ENCODE data around the gene MMRN2. TPM values are rescaled to one million over a fixed set of nuclear protein-coding genes. Genes with fewer than 3 reads are reported as not detected.

Gene MMRN2
- total and polyA plus RNA-seq, 12 donors: 9.5 to 44.2 (median 28.4) TPM

- Histone ChIP-seq H3K9me3 (replicated peaks in 1 of 3) (no peaks in the 10 kb centered on the region), H3K4me3 (peak within 1 kb of the TSS in 1 of 4 donors; percentile 74), H3K4me1 (replicated peaks in 1 of 2) (peaks cover 33 to 55% of the 10 kb centered on the region in 2 donors), H3K36me3 (replicated peaks in 1 of 2) (no peaks in the 10 kb centered on the region), H3K27me3 (no peaks in the 10 kb centered on the region), H3K27ac (peak within 1 kb of the TSS in 3 of 5 donors; percentile 96 to 98 (median 97))
- no peak for TF ChIP-seq CTCF (IDR thresholded peaks at IDR 0.05)
- TF ChIP-seq POLR2A (IDR thresholded peaks at IDR 0.05): peak in 1 of 2 donors; percentile 19
- intact Hi-C loops (cut with DNase I): no loop called here
- DNase-seq: peak in 5 of 7 donors; percentile 22 to 60 (median 42)
- 45 to 57% (median 53%) methylated on average over 4 to 59 of the region's 59 CpGs for WGBS, 4 donors
Observed at GRCh38 chr10:86968271-86968993, 11.0 kb upstream of the MMRN2 start, which contains the start of gene ADIRF. Gene ADIRF, plus strand, starts transcription at chr10:86968482. Its CDS starts 63 bp downstream, at chr10:86968545.

GRCh38 chr10:86967481-86967941 is 10.1 kb upstream of the MMRN2 start:
- H3K4me3 ChIP-seq: peak overlapping the region in 1 of 4 donors; percentile 74
- intact Hi-C loops (cut with DNase I): no loop called here
- WGBS, 4 donors: 79 to 91% (median 86%) methylated on average over 6 to 7 of the region's 7 CpGs
- H3K9me3 ChIP-seq (replicated peaks in 1 of 3): no peaks in the 10 kb centered on the region
- H3K27me3 ChIP-seq: no peaks in the 10 kb centered on the region
- peaks cover 33 to 55% of the 10 kb centered on the region in 2 donors for H3K4me1 ChIP-seq (replicated peaks in 1 of 2)
- no peaks in the 10 kb centered on the region for H3K36me3 ChIP-seq (replicated peaks in 1 of 2)
- H3K27ac ChIP-seq: peak overlapping the region in 3 of 5 donors; percentile 96 to 98 (median 97)
- no peak for TF ChIP-seq POLR2A (IDR thresholded peaks at IDR 0.05)
- peak in 3 of 7 donors; percentile 26 to 57 (median 26) for DNase-seq

- intact Hi-C loops (cut with DNase I): no loop called here
- DNase-seq: no peak
- no peak overlapping the region for H3K4me3 ChIP-seq
- WGBS, 4 donors: 47 to 58% (median 56%) methylated on average over 10 to 11 of the region's 11 CpGs
- H3K27me3 ChIP-seq: no peaks in the 10 kb centered on the region
- H3K9me3 ChIP-seq (replicated peaks in 1 of 3): no peaks in the 10 kb centered on the region
- TF ChIP-seq CTCF (IDR thresholded peaks at IDR 0.05) (no peak), POLR2A (IDR thresholded peaks at IDR 0.05) (no peak)
- no peaks in the 10 kb centered on the region for H3K36me3 ChIP-seq (replicated peaks in 1 of 2)
- H3K4me1 ChIP-seq (replicated peaks in 1 of 2): peaks cover 27 to 46% of the 10 kb centered on the region in 2 donors
- H3K27ac ChIP-seq: peak overlapping the region in 4 of 5 donors; percentile 38 to 98 (median 70)
Observed at GRCh38 chr10:86965986-86966654, 8.7 kb upstream of the MMRN2 start.

GRCh38 chr10:86964847-86965190 is 7.4 kb upstream of the MMRN2 start:
- H3K9me3 ChIP-seq (replicated peaks in 1 of 3): no peaks in the 10 kb centered on the region
- no peak overlapping the region for H3K27ac ChIP-seq
- TF ChIP-seq POLR2A (IDR thresholded peaks at IDR 0.05): no peak
- 75 to 88% (median 83%) methylated on average over 2 of the region's 2 CpGs for WGBS, 4 donors
- no peak overlapping the region for H3K4me3 ChIP-seq
- DNase-seq: peak in 2 of 7 donors; percentile 14 to 51
- no peaks in the 10 kb centered on the region for H3K27me3 ChIP-seq
- no peaks in the 10 kb centered on the region for H3K36me3 ChIP-seq (replicated peaks in 1 of 2)
- intact Hi-C loops (cut with DNase I): no loop called here
- H3K4me1 ChIP-seq (replicated peaks in 1 of 2): peaks cover 29 to 50% of the 10 kb centered on the region in 2 donors
